Common myeloid progenitor, CD34-positive (primary cell): Measurements from ENCODE around the gene NAA60.

ENCODE experiments used
- CTCF ChIA-PET: fragments of 350-600 bp; sonication (Branson Sonifier 250); formaldehyde crosslinking; loops from one replicate; lab custom pipeline; 2021; ENCODE audit warnings: antibody characterized with exemption; lab: Charles Lee
- POLR2A ChIA-PET: fragments of 350-600 bp; sonication (Branson Sonifier 250); formaldehyde crosslinking; loops from one replicate; lab custom pipeline; 2021; ENCODE audit warnings: antibody characterized with exemption; lab: Charles Lee
- DNase-seq, 3 donors: peaks; one replicate each; pipeline versions ENCODE4 v3.0.0 to v3.0.0-alpha.2; 2013
- H3K27ac ChIP-seq, 2 experiments: 1 replicate in 1 of 2; 2 replicates in 1 of 2; pipeline ENCODE4 v1.7.0; 2013; ENCODE audit warnings: inconsistent platforms in 2 of 2, low read length in 2 of 2, mild to moderate bottlenecking in 2 of 2, low read depth in 1 of 2, moderate library complexity in 1 of 2; ENCODE audit not compliant: severe bottlenecking in 2 of 2, insufficient read depth in 1 of 2, poor library complexity in 1 of 2
- H3K27me3 ChIP-seq, 5 experiments: replicated peaks in 2 of 5; 1 replicate in 3 of 5; 2 replicates in 2 of 5; pipeline versions ENCODE4 v1.6.1 to v1.7.0; 2013; ENCODE audit warnings: low read length in 4 of 5, mild to moderate bottlenecking in 2 of 5, moderate library complexity in 2 of 5, inconsistent platforms in 1 of 5; ENCODE audit not compliant: insufficient read depth in 5 of 5, control insufficient read depth in 4 of 5
- H3K36me3 ChIP-seq, 4 experiments: 1 replicate in 2 of 4; 2 replicates in 2 of 4; pipeline versions ENCODE4 v1.6.1 to v1.7.0; 2013; ENCODE audit warnings: low read length in 3 of 4, control low read depth in 1 of 4, mild to moderate bottlenecking in 1 of 4; ENCODE audit not compliant: control insufficient read depth in 4 of 4, insufficient read depth in 4 of 4
- H3K4me1 ChIP-seq, 4 experiments: 1 replicate in 3 of 4; 2 replicates in 1 of 4; pipeline versions ENCODE4 v1.6.1 to v1.7.1; 2013; ENCODE audit warnings: low read length in 3 of 4, mild to moderate bottlenecking in 3 of 4, control low read depth in 1 of 4, inconsistent platforms in 1 of 4, moderate library complexity in 1 of 4; ENCODE audit not compliant: control insufficient read depth in 4 of 4, insufficient read depth in 4 of 4; ENCODE audit errors: control extremely low read depth in 1 of 4
- H3K4me3 ChIP-seq, 7 experiments: 1 replicate in 4 of 7; 2 replicates in 3 of 7; pipeline versions ENCODE4 v1.5.1 to v1.7.0; 2013; ENCODE audit warnings: mild to moderate bottlenecking in 7 of 7, low read length in 6 of 7, moderate library complexity in 6 of 7, inconsistent platforms in 2 of 7, low read depth in 2 of 7, control low read depth in 1 of 7; ENCODE audit not compliant: insufficient read depth in 4 of 7, control insufficient read depth in 1 of 7; ENCODE audit errors: extremely low read depth in 1 of 7
- H3K9me3 ChIP-seq, 5 experiments: 1 replicate in 4 of 5; 2 replicates in 1 of 5; pipeline versions ENCODE4 v1.6.1 to v1.7.1; 2013; ENCODE audit warnings: low read length in 4 of 5, mild to moderate bottlenecking in 2 of 5, inconsistent platforms in 1 of 5, low read depth in 1 of 5, moderate library complexity in 1 of 5; ENCODE audit not compliant: control insufficient read depth in 4 of 5, insufficient read depth in 2 of 5; ENCODE audit errors: control extremely low read depth in 1 of 5
- WGBS: methylation state at CpG from one replicate; pipeline ENCODE4 v1.1.5; 2013; ENCODE audit not compliant: insufficient coverage; 5-methylcytosine and 5-hydroxymethylcytosine counted together

NAA60 gene

GRCh38 chr16:3515897-3516296 lies 72.4 kb downstream of the NAA60 start:
- Histone ChIP-seq H3K4me3 (no peak overlapping the region), H3K27ac (no peak overlapping the region), H3K4me1 (no peaks in the 10 kb centered on the region), H3K36me3 (peaks cover 23 to 83% (median 51%) of the 10 kb centered on the region in 4 experiments), H3K27me3 (no peaks in the 10 kb centered on the region), H3K9me3 (no peaks in the 10 kb centered on the region)
- ChIA-PET CTCF (no interaction called here), POLR2A (no interaction called here)
- DNase-seq = no peak
- 100% methylated on average over 3 of the region's 4 CpGs for WGBS

- H3K36me3 ChIP-seq = peaks cover 24 to 76% (median 43%) of the 10 kb centered on the region in 4 experiments
Measured at GRCh38 chr16:3518292-3518985, 75.0 kb downstream of the NAA60 start.

DNA sequence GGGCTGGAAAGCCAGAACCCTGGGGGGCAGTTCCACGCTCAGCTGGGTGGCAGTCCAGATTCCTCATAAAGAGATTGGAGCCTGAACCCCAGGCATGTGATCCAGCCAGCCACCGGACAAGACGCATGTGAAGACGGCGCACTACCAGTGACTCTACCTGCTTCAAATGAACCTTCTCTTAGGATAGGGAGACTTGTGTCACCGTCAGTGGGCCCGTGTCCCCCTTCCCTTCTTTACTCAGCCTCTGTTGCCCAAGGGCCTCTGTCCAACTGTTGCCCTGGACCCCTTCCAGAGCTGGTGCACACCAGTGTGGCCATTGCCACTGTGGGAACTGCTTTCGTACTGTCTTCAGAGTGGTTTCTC lies 75.5 kb downstream of the NAA60 start:
- no peaks in the 10 kb centered on the region for H3K9me3 ChIP-seq
- POLR2A ChIA-PET = no interaction called here
- H3K4me3 ChIP-seq = no peak overlapping the region
- WGBS = 99% methylated on average over 8 of the region's 8 CpGs
- CTCF ChIA-PET = interaction anchor here (0.9 kb wide), 1 partner anchor 13 kb away, joined by 3 read pairs; no protein-coding TSS in a partner anchor
- H3K4me1 ChIP-seq = no peaks in the 10 kb centered on the region
- no peak for DNase-seq
- H3K36me3 ChIP-seq = peaks cover 22 to 76% (median 42%) of the 10 kb centered on the region in 4 experiments
- H3K27ac ChIP-seq = no peak overlapping the region
- no peaks in the 10 kb centered on the region for H3K27me3 ChIP-seq

More at GRCh38 chr16:3518292-3518985, 75.0 kb downstream of the NAA60 start:
- CTCF ChIA-PET = interaction anchor here (0.9 to 1.1 kb wide), 2 partner anchors 13 kb away, joined by 3 read pairs; no protein-coding TSS in a partner anchor
- POLR2A ChIA-PET = no interaction called here
- H3K27me3 ChIP-seq = no peaks in the 10 kb centered on the region
- H3K4me1 ChIP-seq = no peaks in the 10 kb centered on the region
- no peaks in the 10 kb centered on the region for H3K9me3 ChIP-seq
- WGBS = 100% methylated on average over 6 of the region's 6 CpGs
- no peak overlapping the region for H3K4me3 ChIP-seq
- no peak for DNase-seq
- no peak overlapping the region for H3K27ac ChIP-seq

GRCh38 chr16:3519581-3519980 lies 76.1 kb downstream of the NAA60 start:
- POLR2A ChIA-PET = no interaction called here
- no peak for DNase-seq
- 94% methylated on average over 2 of the region's 2 CpGs for WGBS
- Histone ChIP-seq H3K4me1 (no peaks in the 10 kb centered on the region), H3K36me3 (peaks cover 22 to 72% (median 39%) of the 10 kb centered on the region in 4 experiments), H3K9me3 (no peaks in the 10 kb centered on the region), H3K27me3 (no peaks in the 10 kb centered on the region), H3K4me3 (no peak overlapping the region), H3K27ac (no peak overlapping the region)
- CTCF ChIA-PET = interaction anchor here (0.9 kb wide), 1 partner anchor 14 kb away, joined by 3 read pairs; no protein-coding TSS in a partner anchor

DNA sequence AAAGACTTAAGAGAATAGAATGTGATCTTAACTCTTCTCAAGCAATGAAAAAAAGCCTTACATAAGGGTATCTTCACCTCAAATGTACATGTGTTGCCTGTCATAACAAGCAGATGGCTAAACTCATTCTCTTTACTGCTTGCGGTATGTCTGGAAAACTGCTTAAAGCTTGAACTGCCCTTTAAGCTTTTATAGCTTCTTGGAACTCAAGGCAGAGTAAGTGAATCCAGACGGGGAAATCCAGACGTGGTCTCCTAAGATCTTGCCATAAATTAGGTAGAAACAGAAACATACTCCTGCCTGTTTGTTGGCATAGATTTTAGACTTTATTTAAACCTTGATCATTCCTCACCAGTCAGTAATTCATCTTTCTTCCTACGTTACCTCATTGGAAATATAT lies 76.9 kb downstream of the NAA60 start:
- Histone ChIP-seq H3K4me1 (no peaks in the 10 kb centered on the region), H3K27ac (no peak overlapping the region), H3K27me3 (no peaks in the 10 kb centered on the region), H3K36me3 (peaks cover 18 to 73% (median 38%) of the 10 kb centered on the region in 4 experiments), H3K4me3 (no peak overlapping the region), H3K9me3 (no peaks in the 10 kb centered on the region)
- WGBS = 100% methylated on average over 2 of the region's 4 CpGs
- POLR2A ChIA-PET = no interaction called here
- CTCF ChIA-PET = interaction anchor here (0.9 kb wide), 1 partner anchor 35 kb away, joined by 3 read pairs; no protein-coding TSS in a partner anchor
- DNase-seq = no peak

GRCh38 chr16:3520841-3521240 lies 77.4 kb downstream of the NAA60 start:
- ChIA-PET POLR2A (no interaction called here), CTCF (interaction anchor here (0.9 kb wide), 1 partner anchor 35 kb away, joined by 3 read pairs; no protein-coding TSS in a partner anchor)
- Histone ChIP-seq H3K27me3 (no peaks in the 10 kb centered on the region), H3K4me1 (no peaks in the 10 kb centered on the region), H3K36me3 (peaks cover 16 to 74% (median 37%) of the 10 kb centered on the region in 4 experiments), H3K4me3 (no peak overlapping the region), H3K9me3 (no peaks in the 10 kb centered on the region), H3K27ac (no peak overlapping the region)
- WGBS = 97% methylated on average over 7 of the region's 8 CpGs
- DNase-seq = no peak

DNA sequence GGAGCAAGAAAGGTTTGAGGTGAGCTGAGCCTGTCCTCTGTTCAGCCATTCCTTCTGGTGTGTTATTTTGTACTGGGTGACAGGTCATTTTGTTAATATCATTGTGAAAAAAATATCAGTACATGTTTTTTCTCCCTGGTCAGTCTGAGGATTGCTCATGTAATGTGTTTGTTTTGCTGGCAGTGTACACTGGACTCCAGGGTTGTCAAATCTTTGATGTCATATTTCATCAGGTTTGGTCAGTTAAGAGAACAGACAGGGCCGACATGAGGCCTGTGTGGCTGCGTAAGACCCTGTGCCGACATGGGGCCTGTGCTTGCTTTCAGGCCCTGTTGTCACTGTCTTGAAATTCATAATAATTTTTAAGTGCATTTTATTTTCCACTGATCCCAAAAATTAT lies 79.8 kb downstream of the NAA60 start:
- H3K27me3 ChIP-seq = no peaks in the 10 kb centered on the region
- peaks cover 14 to 70% (median 35%) of the 10 kb centered on the region in 4 experiments for H3K36me3 ChIP-seq
- ChIA-PET CTCF (interaction anchor here (2.6 kb wide), 1 partner anchor 11 kb away, joined by 9 read pairs; no protein-coding TSS in a partner anchor), POLR2A (no interaction called here)
- H3K9me3 ChIP-seq = no peaks in the 10 kb centered on the region
- no peaks in the 10 kb centered on the region for H3K4me1 ChIP-seq
- H3K27ac ChIP-seq = no peak overlapping the region
- no peak for DNase-seq
- 100% methylated on average over 3 of the region's 3 CpGs for WGBS
- no peak overlapping the region for H3K4me3 ChIP-seq
